NCI-H345 (cell line): ENCODE results near the gene SLC38A2.
"Not testable (repeated sequence)": the region's sequence is repeated elsewhere in the genome, so short reads cannot be mapped to it uniquely, and the experiment has no call there.

Source experiments
- DNase-seq: peaks from one replicate; lab custom pipeline; 2025; lab: John Stamatoyannopoulos, UW

Gene SLC38A2

GRCh38 chr12:46360370-46360769, 12.2 kb downstream of the SLC38A2 start:
- DNase-seq, result no peak

GRCh38 chr12:46359667-46360280, 12.8 kb downstream of the SLC38A2 start:
- no peak for DNase-seq

- no peak for DNase-seq
Measured at GRCh38 chr12:46358791-46359666, 13.5 kb downstream of the SLC38A2 start.

- no peak for DNase-seq
Measured at GRCh38 chr12:46358325-46358700, 14.3 kb downstream of the SLC38A2 start.

- no peak for DNase-seq
Measured at GRCh38 chr12:46357438-46358324, 14.9 kb downstream of the SLC38A2 start.

GRCh38 chr12:46356655-46357437, 15.7 kb downstream of the SLC38A2 start:
- DNase-seq, result no peak

GRCh38 chr12:46354802-46355199, 17.8 kb downstream of the SLC38A2 start:
- DNase-seq, result no peak

GRCh38 chr12:46354111-46354801, 18.3 kb downstream of the SLC38A2 start:
- DNase-seq, result no peak

- DNase-seq, result no peak
Measured at GRCh38 chr12:46351886-46352650, 20.5 kb downstream of the SLC38A2 start.

GRCh38 chr12:46351138-46351537, 21.4 kb downstream of the SLC38A2 start:
- no peak for DNase-seq

- DNase-seq, result no peak
Measured at GRCh38 chr12:46349253-46349652, 23.3 kb downstream of the SLC38A2 start.

- DNase-seq, result no peak
Measured at GRCh38 chr12:46343118-46343852, 29.3 kb downstream of the SLC38A2 start.

GRCh38 chr12:46342562-46343033, 30.0 kb downstream of the SLC38A2 start:
- DNase-seq, result no peak

- no peak for DNase-seq
Measured at GRCh38 chr12:46339051-46339450, 33.5 kb downstream of the SLC38A2 start.

- no peak for DNase-seq
Measured at GRCh38 chr12:46332260-46332659, 40.3 kb downstream of the SLC38A2 start.

GRCh38 chr12:46325075-46325474, 47.5 kb downstream of the SLC38A2 start:
- not testable (repeated sequence) for DNase-seq

GRCh38 chr12:46320731-46321130, 51.8 kb downstream of the SLC38A2 start:
- no peak for DNase-seq

- no peak for DNase-seq
Measured at GRCh38 chr12:46318037-46318436, 54.5 kb downstream of the SLC38A2 start.
